Liver (tissue), 9 donors: ENCODE measurements around the gene CFAP53. TPM values are rescaled to one million over a fixed set of nuclear protein-coding genes. Genes with fewer than 3 reads are reported as not detected.

Experiments
- DNase-seq: peaks from one replicate; pipeline ENCODE4 v3.0.0-alpha.2; 2017; ENCODE audit warnings: low spot score
- H3K27ac ChIP-seq, 2 donors: one replicate each; pipeline ENCODE4 v1.7.0; 2013; ENCODE audit warnings: inconsistent platforms in 2 of 2, low read length in 2 of 2, control low read depth in 1 of 2, low read depth in 1 of 2, mild to moderate bottlenecking in 1 of 2
- H3K27me3 ChIP-seq, 4 donors: one replicate each; pipeline versions ENCODE4 v1.6.1 to v1.7.0; 2013; ENCODE audit warnings: low read length in 3 of 4, inconsistent platforms in 1 of 4, mild to moderate bottlenecking in 1 of 4, moderate library complexity in 1 of 4; ENCODE audit not compliant: control insufficient read depth in 4 of 4, insufficient read depth in 4 of 4
- H3K36me3 ChIP-seq, 4 donors: one replicate each; pipeline versions ENCODE4 v1.6.1 to v1.7.0; 2013; ENCODE audit warnings: low read length in 3 of 4, mild to moderate bottlenecking in 3 of 4, low read depth in 1 of 4, moderate library complexity in 1 of 4; ENCODE audit not compliant: control insufficient read depth in 4 of 4, insufficient read depth in 3 of 4
- H3K4me1 ChIP-seq, 4 donors: one replicate each; pipeline versions ENCODE4 v1.6.1 to v1.7.0; 2013; ENCODE audit warnings: low read length in 3 of 4, mild to moderate bottlenecking in 3 of 4, moderate library complexity in 1 of 4; ENCODE audit not compliant: control insufficient read depth in 4 of 4, insufficient read depth in 4 of 4
- H3K4me3 ChIP-seq, 3 donors: one replicate each; pipeline versions ENCODE4 v1.6.1 to v1.7.0; 2013; ENCODE audit warnings: low read length in 3 of 3, control low read depth in 1 of 3, low read depth in 1 of 3, mild to moderate bottlenecking in 1 of 3
- H3K9ac ChIP-seq, 2 donors: one replicate each; pipeline ENCODE4 v1.7.0; 2013; ENCODE audit warnings: low read length in 2 of 2, mild to moderate bottlenecking in 2 of 2, moderate library complexity in 2 of 2, control low read depth in 1 of 2, low read depth in 1 of 2
- H3K9me3 ChIP-seq, 4 donors: one replicate each; pipeline versions ENCODE4 v1.6.1 to v1.7.0; 2013; ENCODE audit warnings: low read length in 3 of 4; ENCODE audit not compliant: control insufficient read depth in 4 of 4
- ATF3 ChIP-seq: IDR thresholded peaks from 2 replicates; pipeline ENCODE4 v1.6.1; 2016; ENCODE audit warnings: antibody characterized with exemption
- EGR1 ChIP-seq, 2 donors: IDR thresholded peaks; 2 replicates each; pipeline ENCODE4 v1.6.1; 2016 to 2018; ENCODE audit warnings: antibody characterized with exemption in 2 of 2, low read depth in 2 of 2
- FOXA1 ChIP-seq: IDR thresholded peaks from 2 replicates; pipeline ENCODE4 v1.6.1; 2016; ENCODE audit warnings: antibody characterized with exemption
- FOXA2 ChIP-seq: IDR thresholded peaks from 2 replicates; pipeline ENCODE4 v1.6.1; 2016; ENCODE audit warnings: antibody characterized with exemption
- GABPA ChIP-seq, 2 donors: IDR thresholded peaks in 1 of 2; conservative IDR thresholded peaks in 1 of 2; 2 replicates each; pipeline ENCODE4 v1.6.1; 2016; ENCODE audit warnings: antibody characterized with exemption in 2 of 2, mild to moderate bottlenecking in 1 of 2, moderate library complexity in 1 of 2
- HNF4A ChIP-seq, 2 donors: conservative IDR thresholded peaks; 2 replicates each; pipeline ENCODE4 v1.6.1; 2016; ENCODE audit warnings: antibody characterized with exemption in 2 of 2, mild to moderate bottlenecking in 2 of 2
- HNF4G ChIP-seq: IDR thresholded peaks from 2 replicates; pipeline ENCODE4 v1.6.1; 2016; ENCODE audit warnings: antibody characterized with exemption
- JUND ChIP-seq, 2 donors: IDR thresholded peaks; 2 replicates each; pipeline ENCODE4 v1.6.1; 2016; ENCODE audit warnings: antibody characterized with exemption in 2 of 2
- NR2F2 ChIP-seq: IDR thresholded peaks from 2 replicates; pipeline ENCODE4 v1.6.1; 2016; ENCODE audit warnings: antibody characterized with exemption
- RAD21 ChIP-seq, 2 donors: IDR thresholded peaks; 2 replicates each; pipeline ENCODE4 v1.6.1; 2016; ENCODE audit warnings: antibody characterized with exemption in 2 of 2, mild to moderate bottlenecking in 2 of 2
- REST ChIP-seq: IDR thresholded peaks from 2 replicates; pipeline ENCODE4 v1.6.1; 2016; ENCODE audit warnings: antibody characterized with exemption, mild to moderate bottlenecking
- RXRA ChIP-seq, 2 donors: IDR thresholded peaks; 2 replicates each; pipeline ENCODE4 v1.6.1; 2017 to 2018; ENCODE audit warnings: antibody characterized with exemption in 2 of 2, mild to moderate bottlenecking in 1 of 2
- TAF1 ChIP-seq: conservative IDR thresholded peaks from 2 replicates; pipeline ENCODE4 v1.6.1; 2016; ENCODE audit warnings: antibody characterized with exemption, mild to moderate bottlenecking
- YY1 ChIP-seq: IDR thresholded peaks from 2 replicates; pipeline ENCODE4 v1.6.1; 2016; ENCODE audit warnings: antibody characterized with exemption, mild to moderate bottlenecking
- WGBS: extraction: QIAGEN DNeasy Blood & Tissue Kit; methylation state at CpG from one replicate; pipeline ENCODE4 v1.1.7; 2013; 5-methylcytosine and 5-hydroxymethylcytosine counted together
- polyA plus RNA-seq, 2 donors: library from polyadenylated mRNA; stranded (reverse) in 1 of 2; unstranded in 1 of 2; fragments of 200-250 nt in 1 of 2; fragments of >200 nt in 1 of 2; fragmentation: Nextera tagmentation in 1 of 2; extraction: Ambion mirVana in 1 of 2; gene quantifications; one replicate each; pipeline versions ENCODE4 v1.2.1 to v1.2.3, GENCODE V29; 2013 to 2015
- total RNA-seq, 2 donors: library from RNA; depleted of rRNA; stranded (reverse); fragments of >200 nt; gene quantifications; one replicate each; pipeline ENCODE4 v1.2.3, GENCODE V29; 2014
- TF ChIP-seq, protein P1 (sequence below): IDR thresholded peaks from 2 replicates; pipeline ENCODE4 v1.6.1; 2016; ENCODE audit warnings: antibody characterized with exemption
- TF ChIP-seq, protein P2 (sequence below): fragments of 150-350 bp; IDR thresholded peaks from 2 replicates; pipeline ENCODE4 v1.5.1; 2017; ENCODE audit warnings: improper control_type of control experiment, low read depth, low read length; ENCODE audit not compliant: missing input control
- donor health status: healthy.
- donor health status: healthy.
- donor health status: healthy.
- donor health status: healthy.
- donor health status: healthy.

Gene CFAP53
- total and polyA plus RNA-seq, 4 donors: 0.05 to 0.14 (median 0.09) TPM

- TF ChIP-seq, protein P1, sequence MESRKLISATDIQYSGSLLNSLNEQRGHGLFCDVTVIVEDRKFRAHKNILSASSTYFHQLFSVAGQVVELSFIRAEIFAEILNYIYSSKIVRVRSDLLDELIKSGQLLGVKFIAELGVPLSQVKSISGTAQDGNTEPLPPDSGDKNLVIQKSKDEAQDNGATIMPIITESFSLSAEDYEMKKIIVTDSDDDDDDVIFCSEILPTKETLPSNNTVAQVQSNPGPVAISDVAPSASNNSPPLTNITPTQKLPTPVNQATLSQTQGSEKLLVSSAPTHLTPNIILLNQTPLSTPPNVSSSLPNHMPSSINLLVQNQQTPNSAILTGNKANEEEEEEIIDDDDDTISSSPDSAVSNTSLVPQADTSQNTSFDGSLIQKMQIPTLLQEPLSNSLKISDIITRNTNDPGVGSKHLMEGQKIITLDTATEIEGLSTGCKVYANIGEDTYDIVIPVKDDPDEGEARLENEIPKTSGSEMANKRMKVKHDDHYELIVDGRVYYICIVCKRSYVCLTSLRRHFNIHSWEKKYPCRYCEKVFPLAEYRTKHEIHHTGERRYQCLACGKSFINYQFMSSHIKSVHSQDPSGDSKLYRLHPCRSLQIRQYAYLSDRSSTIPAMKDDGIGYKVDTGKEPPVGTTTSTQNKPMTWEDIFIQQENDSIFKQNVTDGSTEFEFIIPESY: no peak
- TF ChIP-seq EGR1 (IDR thresholded peaks at IDR 0.05; ENCODE audit: low read depth in 2 of 2) (no peak), JUND (IDR thresholded peaks at IDR 0.05) (no peak)
Measured at GRCh38 chr18:50193796-50194630, 72.3 kb downstream of the CFAP53 start (continued).

GRCh38 chr18:50192995-50193795 lies 73.1 kb downstream of the CFAP53 start:
- Histone ChIP-seq H3K9ac (no peak overlapping the region), H3K27ac (no peak overlapping the region), H3K36me3 (no peaks in the 10 kb centered on the region), H3K4me3 (peak overlapping the region; percentile 5 to 89 (median 88)), H3K9me3 (no peaks in the 10 kb centered on the region), H3K27me3 (no peaks in the 10 kb centered on the region), H3K4me1 (peaks cover 2 to 18% (median 11%) of the 10 kb centered on the region in 4 donors)
- no peak for DNase-seq
- TF ChIP-seq FOXA2 (no peak), HNF4G (no peak), RAD21 (IDR thresholded peaks at IDR 0.05) (no peak), RXRA (IDR thresholded peaks at IDR 0.05) (no peak), GABPA (IDR thresholded peaks at IDR 0.05 in 1 of 2, conservative IDR thresholded peaks at IDR 0.05 in 1 of 2) (no peak), YY1 (no peak), JUND (IDR thresholded peaks at IDR 0.05) (no peak), NR2F2 (no peak), ATF3 (no peak), TAF1 (no peak), FOXA1 (no peak), HNF4A (conservative IDR thresholded peaks at IDR 0.05) (no peak), EGR1 (IDR thresholded peaks at IDR 0.05; ENCODE audit: low read depth in 2 of 2) (no peak), REST (no peak)
- TF ChIP-seq, protein P1: no peak
- TF ChIP-seq, protein P2, sequence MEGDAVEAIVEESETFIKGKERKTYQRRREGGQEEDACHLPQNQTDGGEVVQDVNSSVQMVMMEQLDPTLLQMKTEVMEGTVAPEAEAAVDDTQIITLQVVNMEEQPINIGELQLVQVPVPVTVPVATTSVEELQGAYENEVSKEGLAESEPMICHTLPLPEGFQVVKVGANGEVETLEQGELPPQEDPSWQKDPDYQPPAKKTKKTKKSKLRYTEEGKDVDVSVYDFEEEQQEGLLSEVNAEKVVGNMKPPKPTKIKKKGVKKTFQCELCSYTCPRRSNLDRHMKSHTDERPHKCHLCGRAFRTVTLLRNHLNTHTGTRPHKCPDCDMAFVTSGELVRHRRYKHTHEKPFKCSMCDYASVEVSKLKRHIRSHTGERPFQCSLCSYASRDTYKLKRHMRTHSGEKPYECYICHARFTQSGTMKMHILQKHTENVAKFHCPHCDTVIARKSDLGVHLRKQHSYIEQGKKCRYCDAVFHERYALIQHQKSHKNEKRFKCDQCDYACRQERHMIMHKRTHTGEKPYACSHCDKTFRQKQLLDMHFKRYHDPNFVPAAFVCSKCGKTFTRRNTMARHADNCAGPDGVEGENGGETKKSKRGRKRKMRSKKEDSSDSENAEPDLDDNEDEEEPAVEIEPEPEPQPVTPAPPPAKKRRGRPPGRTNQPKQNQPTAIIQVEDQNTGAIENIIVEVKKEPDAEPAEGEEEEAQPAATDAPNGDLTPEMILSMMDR: no peak
- 29% methylated on average over 31 of the region's 31 CpGs for WGBS
